HG03571 (cell line): Measurements from ENCODE around the gene KLRC2.
"Not testable (repeated sequence)": the region's sequence is repeated elsewhere in the genome, so short reads cannot be mapped to it uniquely, and the experiment has no call there.

Experiments used
- ATAC-seq: cut with Tn5 transposase; IDR thresholded peaks from one replicate; pipeline ENCODE4 v1.9.1; 2021; ENCODE audit not compliant: unreplicated experiment

KLRC2 gene

DNA sequence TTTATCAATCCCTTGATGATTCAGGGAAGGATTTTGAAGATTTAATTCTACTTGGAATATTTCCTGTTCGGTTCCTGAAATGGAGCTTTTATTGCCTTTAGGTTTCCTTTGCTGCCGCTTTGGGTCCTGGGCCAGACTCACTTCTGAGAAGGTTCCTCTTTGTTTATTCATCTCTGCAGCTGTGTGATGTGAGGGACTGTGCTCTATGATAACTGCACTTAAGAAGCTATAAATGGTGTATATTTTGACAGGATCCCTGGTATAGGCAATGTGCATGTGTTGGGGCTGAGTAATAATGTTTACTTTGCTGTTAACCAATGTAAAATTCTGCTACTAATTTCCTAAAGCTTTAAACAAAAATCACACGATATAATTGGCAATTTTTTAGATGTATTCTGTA lies at the start of gene KLRC2:
Gene KLRC2, minus strand, starts transcription at position 195 of the 400 bp plus-strand sequence. Its CDS starts 24 bp downstream, at position 171.
- ATAC-seq = not testable (repeated sequence)

DNA sequence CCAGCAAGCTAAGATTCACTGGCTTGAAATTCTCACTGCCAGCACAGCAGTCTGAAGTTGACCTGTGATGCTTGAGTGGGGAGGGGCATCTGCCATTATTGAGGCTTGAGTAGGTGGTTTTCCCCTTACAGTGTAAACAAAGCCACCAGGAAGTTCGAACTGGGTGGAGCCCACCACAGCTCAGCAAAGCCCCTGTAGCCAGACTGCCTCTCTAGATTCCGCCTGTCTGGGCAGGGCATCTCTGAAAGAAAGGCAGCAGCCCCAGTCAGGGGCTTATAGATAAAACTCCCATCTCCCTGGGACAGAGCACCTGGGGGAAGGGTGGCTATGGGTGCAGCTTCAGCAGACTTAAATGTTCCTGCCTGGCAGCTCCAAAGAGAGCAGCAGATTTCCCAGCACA lies 46.1 kb upstream of the KLRC2 start:
- ATAC-seq = not testable (repeated sequence)

DNA sequence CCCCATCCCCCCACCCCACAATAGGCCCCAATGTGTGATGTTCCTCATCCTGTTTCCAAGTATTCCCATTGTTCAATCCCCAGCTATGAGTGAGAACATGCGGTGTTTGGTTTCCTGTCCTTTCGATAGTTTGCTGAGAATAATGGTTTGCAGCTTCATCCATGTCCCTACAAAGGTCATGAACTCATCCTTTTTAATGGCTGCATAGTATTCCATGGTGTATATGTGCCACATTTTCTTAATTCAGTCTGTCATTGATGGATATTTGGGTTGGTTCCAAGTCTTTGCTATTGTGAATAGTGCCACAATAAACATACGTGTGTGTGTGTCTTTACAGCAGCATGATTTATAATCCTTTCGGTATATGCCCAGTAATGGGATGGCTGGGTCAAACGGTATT lies 37.0 kb upstream of the KLRC2 start:
- ATAC-seq = not testable (repeated sequence)

DNA sequence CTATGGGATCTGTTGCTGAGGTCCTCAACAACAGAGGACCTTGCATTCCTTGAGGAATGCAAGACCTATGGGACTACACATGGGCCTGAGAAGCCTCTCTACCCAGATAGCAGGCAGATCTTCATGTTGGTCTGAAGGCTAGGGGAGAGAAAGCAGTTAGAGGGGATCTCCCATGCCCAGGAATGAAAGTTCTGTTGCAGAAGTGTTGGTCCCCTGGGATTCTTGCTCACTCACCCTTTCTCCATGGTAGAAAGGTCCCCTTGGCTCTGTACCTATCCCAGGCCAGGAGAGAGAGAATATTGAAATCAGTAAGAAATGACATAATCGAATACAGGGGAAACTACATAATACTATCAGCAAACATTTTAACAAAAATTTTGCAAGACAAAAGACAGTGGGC lies 33.9 kb upstream of the KLRC2 start:
- no peak for ATAC-seq

DNA sequence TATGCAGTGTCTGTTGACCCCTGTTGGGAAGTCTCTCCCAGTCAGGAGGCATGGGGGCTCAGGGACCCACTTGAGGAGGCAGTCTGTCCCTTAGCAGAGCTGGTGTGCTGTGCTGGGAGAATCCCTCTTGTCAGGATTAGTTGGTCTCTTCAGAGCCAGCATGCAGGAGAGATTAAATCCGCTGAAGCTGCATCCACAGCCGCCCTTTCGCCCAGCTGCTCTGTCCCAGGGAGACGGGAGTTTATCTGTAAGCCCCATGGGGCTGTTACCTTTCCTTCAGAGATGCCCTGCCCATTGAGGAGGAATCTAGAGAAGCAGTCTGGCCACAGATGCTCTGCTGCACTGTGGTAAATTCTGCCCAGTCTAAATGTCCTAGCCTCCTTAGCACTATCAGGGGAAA lies 30.5 kb upstream of the KLRC2 start:
- no peak for ATAC-seq

DNA sequence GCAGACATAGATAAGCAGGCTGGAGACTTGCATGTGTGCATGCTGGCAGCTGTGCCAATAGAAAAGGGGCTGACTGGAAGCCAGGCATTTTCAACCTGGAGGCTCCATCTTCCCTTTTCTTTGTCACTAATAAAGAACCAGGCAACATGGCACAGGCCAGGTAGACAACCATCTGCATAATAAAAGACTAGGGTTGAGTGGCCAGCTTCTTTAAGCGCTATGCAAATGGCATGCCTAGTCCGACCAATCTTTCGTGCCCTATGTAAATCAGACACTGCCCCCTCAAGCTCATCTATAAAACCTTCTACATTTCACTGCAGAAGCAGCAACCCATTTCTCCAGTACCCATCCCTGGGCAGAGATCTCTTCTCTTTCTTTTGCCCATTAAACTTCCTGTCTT lies 21.9 kb upstream of the KLRC2 start:
- ATAC-seq = no peak

DNA sequence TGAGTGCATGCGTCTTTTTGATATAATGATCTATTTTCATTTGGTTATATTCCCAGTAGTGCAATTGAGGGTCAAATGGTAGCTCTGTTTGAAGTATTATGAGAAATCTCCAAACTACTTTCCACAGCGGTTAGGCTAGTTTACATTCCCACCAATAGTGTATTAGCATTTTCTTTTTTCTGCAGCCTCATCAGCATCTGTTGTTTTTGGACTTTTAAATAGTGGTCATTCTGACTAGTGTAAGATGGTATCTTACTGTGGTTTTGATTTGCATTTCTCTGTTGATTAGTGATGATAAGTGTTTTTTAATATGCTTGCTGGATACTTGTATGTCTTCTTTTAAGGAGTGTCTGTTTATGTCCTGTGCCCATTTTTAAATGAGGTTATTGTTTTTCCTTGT lies 21.0 kb upstream of the KLRC2 start:
- ATAC-seq = no peak

DNA sequence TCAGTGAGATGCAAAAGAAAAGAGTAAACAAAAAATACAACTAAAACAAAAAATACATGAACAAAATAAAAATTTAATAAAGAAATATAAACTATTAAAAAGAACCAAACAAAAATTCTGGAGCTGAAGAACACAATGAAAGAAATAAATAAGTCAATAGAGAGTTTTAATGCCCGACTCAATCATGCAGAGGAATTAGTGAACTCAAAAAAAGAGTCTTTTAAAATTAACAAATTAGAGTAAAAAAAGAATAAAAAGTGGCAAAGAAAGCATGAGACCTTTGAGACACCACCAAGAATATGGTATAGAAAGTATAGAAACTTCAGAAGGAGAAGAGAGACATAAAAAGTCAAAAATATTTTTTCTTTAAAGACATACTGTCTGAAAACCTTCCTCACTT lies 20.0 kb upstream of the KLRC2 start:
- ATAC-seq = no peak

DNA sequence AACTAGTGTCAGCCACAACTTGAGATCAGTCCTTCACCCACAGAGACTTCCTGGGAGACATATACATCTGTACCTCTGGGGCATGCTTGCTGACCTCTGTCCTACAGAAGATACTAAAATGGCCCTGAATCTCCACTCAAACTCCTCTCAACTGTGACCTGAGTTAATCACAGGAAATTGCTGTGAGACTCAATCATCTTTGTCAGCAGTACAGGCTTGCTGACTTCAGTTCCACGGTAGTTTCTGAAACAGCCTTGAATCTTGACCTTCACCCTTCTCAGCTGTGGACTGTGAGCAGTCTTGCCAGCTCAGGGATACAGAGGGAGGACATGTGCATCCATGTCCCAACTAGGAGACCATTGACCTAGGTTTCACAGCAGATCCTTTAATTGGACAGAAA lies 18.7 kb upstream of the KLRC2 start:
- ATAC-seq = no peak

DNA sequence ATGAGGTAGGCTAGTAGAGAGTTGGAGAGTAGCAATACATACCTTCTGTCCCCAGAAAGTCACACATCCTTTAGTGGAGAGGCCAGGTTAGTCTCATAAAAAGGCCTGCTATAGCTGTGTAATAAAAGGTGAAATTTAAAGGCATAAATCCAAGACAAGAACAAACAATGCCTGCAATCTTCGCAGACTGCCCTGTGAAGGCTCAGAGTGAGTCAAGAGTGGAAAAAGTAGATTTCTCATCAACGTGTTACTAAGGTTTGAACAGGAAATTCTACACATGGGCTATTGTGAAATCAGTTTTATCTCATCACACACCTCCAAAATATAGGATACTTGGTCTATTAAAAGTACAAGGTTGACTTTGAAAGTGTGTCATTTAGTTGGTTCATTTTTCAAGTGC lies 17.3 kb upstream of the KLRC2 start, which contains the start of gene KLRC1:
Gene KLRC1, minus strand, starts transcription at position 222 of the 400 bp plus-strand sequence. CDS start 2,221 bp downstream, outside the sequence.
- no peak for ATAC-seq

DNA sequence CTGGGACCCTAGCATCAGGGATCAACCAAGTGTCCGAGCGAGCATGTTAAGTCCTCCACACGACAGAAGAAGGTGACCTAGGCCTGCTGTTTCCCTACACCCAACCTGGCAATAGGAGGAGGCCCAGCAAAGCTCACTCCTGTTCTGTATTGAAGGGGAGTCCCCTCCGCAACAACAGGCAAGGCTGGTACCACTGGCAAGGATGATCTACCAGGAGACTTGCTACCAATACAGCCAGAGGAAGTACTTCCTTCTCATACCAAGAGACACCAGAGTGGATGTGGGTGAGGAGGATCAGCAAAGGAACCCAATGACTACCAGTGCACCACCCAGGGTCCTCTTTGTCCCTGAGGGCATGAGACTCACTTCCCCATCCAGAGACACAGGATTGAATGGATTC lies 12.4 kb upstream of the KLRC2 start:
- no peak for ATAC-seq

DNA sequence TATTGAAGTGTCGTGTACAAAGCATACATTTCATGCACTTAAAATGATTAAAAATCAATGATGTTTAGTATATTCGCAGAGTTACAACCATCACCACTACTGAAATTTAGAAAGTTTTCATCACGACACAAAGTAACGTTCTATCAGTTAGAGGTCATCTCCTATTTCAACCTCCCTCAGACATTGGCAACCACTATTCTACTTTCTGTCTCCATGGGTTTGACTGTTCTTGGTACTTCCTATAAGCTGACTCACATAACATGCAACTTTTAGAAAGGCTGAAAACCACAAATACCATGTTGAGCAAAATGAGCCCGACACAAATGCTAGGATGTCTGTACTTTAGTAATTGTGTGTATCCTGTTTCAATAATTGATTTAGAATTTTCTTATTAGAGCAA lies 10.2 kb upstream of the KLRC2 start:
- not testable (repeated sequence) for ATAC-seq

DNA sequence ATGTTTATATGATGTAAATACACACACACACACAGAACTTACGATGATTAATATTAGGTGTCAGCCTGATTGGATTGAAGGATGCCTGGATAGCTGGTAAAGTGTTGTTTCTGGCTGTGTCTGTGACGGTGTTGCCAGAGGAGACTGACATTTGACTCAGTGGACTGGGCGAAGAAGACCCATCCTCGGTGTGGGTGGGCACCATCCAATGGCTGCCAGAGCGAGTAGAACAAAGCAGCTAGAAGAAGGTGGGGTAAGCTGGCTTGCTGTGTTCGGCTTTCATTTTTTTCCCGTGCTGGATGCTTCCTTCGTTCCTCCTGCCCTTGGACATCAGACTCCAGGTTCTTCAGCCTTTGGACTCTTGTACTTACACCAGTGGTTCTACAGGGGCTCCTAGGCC lies 5.3 kb upstream of the KLRC2 start:
- ATAC-seq = not testable (repeated sequence)

DNA sequence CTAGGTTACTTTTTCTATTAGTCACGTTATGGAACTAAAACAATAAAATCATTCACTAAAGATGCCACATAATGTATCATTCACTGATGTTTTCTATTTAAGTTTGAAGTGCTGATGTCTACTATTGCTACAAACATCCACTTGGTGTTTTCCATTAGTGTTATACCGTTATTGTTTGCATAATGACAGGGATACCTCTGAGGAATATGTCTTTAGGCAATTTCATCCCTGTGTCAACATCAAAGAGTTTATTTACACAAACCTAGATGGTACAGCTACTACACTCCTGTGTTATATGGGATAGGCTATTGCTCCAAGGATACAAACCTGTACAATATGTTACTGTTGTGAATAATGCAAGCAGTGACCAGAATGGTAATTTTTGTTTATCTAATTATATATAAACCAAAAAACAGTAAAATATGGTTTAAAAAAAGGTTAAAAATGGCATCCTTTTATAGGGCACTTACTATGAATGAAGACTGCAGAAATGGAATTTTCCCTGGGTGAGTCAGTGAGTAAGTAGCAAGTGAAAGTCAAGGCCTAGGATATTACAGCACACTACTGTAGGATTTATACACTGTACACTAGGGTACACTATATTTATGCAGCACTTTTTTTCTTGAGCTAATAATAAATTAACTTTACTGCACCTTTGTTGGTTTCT lies 3.9 kb upstream of the KLRC2 start:
- not testable (repeated sequence) for ATAC-seq

DNA sequence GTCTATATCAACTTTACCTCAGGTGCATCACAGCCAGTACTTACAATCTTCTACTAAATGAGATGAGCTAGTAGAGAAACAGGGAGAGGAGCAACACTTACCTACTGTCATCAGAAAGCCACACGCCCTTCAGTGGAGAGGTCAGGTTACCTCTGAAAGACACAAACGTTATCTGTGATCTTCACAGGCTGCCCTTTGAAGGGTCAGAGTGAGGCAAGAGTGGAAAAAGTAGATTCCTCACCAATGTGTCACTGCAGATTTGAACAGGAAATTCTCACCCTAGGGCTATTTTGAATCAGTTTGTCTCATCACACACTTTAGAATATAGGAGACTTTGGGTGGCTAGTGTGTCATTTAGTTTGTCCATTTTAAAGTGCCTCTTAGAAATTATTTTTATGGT lies 1.8 kb upstream of the KLRC2 start:
- not testable (repeated sequence) for ATAC-seq

DNA sequence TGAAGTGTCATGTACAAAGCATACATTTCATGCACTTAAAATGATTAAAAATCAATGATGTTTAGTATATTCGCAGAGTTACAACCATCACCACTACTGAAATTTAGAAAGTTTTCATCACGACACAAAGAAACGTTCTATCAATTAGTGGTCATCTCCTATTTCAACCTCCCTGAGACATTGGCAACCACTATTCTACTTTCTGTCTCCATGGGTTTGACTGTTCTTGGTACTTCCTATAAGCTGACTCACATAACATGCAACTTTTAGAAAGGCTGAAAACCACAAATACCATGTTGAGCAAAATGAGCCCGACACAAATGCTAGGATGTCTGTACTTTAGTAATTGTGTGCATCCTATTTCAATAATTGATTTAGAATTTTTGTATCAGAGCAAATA lies 5.2 kb downstream of the KLRC2 start:
- ATAC-seq = not testable (repeated sequence)

DNA sequence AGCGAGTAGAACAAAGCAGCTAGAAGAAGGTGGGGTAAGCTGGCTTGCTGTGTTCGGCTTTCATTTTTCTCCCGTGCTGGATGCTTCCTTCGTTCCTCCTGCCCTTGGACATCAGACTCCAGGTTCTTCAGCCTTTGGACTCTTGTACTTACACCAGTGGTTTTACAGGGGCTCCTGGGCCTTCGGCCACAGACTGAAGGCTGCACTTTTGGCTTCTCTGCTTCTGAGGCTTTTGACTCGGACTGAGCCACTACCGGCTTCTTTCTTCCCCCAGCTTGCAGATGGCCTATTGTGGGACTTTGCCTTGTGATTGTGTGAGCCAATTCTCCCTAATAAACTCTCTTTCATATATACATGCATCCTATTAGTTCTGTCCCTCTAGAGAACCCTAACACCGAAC lies 9.9 kb downstream of the KLRC2 start:
- ATAC-seq = not testable (repeated sequence)

DNA sequence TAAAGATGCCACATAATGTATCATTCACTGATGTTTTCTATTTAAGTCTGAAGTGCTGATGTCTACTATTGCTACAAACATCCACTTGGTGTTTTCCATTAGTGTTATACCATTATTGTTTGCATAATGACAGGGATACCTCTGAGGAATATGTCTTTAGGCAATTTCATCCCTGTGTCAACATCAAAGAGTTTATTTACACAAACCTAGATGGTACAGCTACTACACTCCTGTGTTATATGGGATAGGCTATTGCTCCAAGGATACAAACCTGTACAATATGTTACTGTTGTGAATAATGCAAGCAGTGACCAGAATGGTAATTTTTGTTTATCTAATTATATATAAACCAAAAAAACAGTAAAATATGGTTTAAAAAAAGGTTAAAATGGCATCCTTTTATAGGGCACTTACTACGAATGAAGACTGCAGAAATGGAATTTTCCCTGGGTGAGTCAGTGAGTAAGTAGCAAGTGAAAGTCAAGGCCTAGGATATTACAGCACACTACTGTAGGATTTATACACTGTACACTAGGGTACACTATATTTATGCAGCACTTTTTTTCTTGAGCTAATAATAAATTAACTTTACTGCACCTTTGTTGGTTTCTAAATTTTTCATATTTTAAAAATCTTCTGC lies 11.4 kb downstream of the KLRC2 start:
- ATAC-seq = not testable (repeated sequence)

DNA sequence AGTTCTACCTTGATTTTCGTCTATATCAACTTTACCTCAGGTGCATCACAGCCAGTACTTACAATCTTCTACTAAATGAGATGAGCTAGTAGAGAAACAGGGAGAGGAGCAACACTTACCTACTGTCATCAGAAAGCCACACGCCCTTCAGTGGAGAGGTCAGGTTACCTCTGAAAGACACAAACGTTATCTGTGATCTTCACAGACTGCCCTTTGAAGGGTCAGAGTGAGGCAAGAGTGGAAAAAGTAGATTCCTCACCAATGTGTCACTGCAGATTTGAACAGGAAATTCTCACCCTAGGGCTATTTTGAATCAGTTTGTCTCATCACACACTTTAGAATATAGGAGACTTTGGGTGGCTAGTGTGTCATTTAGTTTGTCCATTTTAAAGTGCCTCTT lies 13.7 kb downstream of the KLRC2 start:
- not testable (repeated sequence) for ATAC-seq

DNA sequence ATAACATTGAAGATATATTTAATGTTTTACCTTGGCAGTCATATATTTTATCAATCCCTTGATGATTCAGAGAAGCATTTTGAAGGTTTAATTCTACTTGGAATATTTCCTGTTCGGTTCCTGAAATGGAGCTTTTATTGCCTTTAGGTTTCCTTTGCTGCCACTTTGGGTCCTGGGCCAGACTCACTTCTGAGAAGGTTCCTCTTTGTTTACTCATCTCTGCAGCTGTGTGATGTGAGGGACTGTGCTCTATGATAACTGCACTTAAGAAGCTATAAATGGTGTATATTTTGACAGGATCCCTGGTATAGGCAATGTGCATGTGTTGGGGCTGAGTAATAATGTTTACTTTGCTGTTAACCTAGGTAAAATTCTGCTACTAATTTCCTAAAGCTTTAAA lies 15.5 kb downstream of the KLRC2 start, which contains the start of gene KLRC3:
Gene KLRC3, minus strand, starts transcription at position 262 of the 400 bp plus-strand sequence. Its CDS starts 45 bp downstream, at position 217.
- ATAC-seq = not testable (repeated sequence)

DNA sequence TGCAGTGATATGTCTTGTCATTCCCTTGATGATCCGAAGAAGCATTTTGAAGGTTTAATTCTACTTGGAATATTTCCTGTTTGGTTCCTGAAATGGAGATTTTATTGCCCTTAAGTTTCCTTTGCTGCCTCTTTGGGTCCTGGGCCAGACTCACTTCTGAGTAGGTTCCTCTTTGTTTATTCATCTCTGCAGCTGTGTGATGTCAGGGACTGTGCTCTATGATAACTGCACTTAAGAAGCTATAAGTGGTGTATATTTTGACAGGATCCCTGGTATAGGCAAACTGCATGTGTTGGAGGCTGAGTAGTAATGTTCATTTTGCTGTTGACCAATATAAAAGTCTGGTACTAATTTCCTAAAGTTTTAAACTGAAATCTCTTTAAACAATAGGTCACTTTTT lies 26.4 kb downstream of the KLRC2 start, which contains the start of gene KLRC4:
Gene KLRC4, minus strand, starts transcription at position 366 of the 400 bp plus-strand sequence. Its CDS starts 182 bp downstream, at position 184.
- ATAC-seq = no peak

DNA sequence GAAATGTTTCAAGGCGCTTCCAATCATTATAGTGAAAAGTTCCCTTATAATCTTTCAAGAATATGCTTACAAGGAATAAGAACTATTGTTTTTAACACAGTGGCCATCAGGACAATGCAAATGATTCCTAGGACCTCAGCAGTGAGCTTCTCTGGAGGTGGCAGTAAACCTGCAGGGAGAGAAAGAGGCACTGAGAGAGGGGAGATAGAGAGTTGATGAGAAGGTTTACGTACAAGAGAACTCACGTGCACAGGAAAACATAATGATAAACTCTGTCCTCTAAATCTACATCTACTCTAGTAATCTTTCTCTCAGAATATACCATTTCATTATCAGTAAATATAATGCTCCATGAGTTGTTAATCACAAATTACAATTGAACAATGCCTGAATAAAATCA lies 27.0 kb downstream of the KLRC2 start:
- ATAC-seq = no peak
